T-helper 1 cell treated with Interleukin-12 subunit alpha and Interleukin-12 subunit beta and Interleukin-4 antibody, amounts not matched to agents 30 ng/mL and 1 ng/mL, for 36 hours (primary cell): Measurements from ENCODE around the gene CILP2. TPM values are rescaled to one million over a fixed set of nuclear protein-coding genes. Genes with fewer than 3 reads are reported as not detected.

Experiments used
- total RNA-seq: library from RNA; stranded (reverse); gene quantifications from 2 replicates; pipeline ENCODE4 v1.2.3, GENCODE V29; 2022

Gene CILP2
- total RNA-seq, 1 donor from 2014 or later: 0.17 TPM

Other genes starting within 250 kb of the CILP2 start
- 78.7 and 87.1 TPM in 2 replicates for gene SUGP1, start 217.8 kb upstream of the CILP2 start, total RNA-seq
- gene MAU2, start 217.4 kb upstream of the CILP2 start, total RNA-seq: 100 TPM in 2 replicates
- gene GATAD2A, start 132.6 kb upstream of the CILP2 start, total RNA-seq: 128 and 135 TPM in 2 replicates
- 3.1 and 3.6 TPM in 2 replicates for gene TSSK6, start 22.7 kb upstream of the CILP2 start, total RNA-seq
- gene NDUFA13, start 22.0 kb upstream of the CILP2 start, total RNA-seq: 359 and 389 TPM in 2 replicates
- 11.7 and 11.8 TPM in 2 replicates for gene YJEFN3, start 9.4 kb upstream of the CILP2 start, total RNA-seq
- gene PBX4, start 80.4 kb downstream of the CILP2 start, total RNA-seq: 68.2 and 72.1 TPM in 2 replicates
- 62.6 and 66.9 TPM in 2 replicates for gene LPAR2, start 90.0 kb downstream of the CILP2 start, total RNA-seq
- gene GMIP, start 105.4 kb downstream of the CILP2 start, total RNA-seq: 115 and 118 TPM in 2 replicates
- 105 and 110 TPM in 2 replicates for gene ATP13A1, start 125.4 kb downstream of the CILP2 start, total RNA-seq
- 94.2 and 95.2 TPM in 2 replicates for gene ZNF101, start 130.6 kb downstream of the CILP2 start, total RNA-seq
- 6.8 and 8.5 TPM in 2 replicates for gene ZNF14, start 194.8 kb downstream of the CILP2 start, total RNA-seq